ENCODE measurements around the gene SH3GL3. TPM values are rescaled to one million over a fixed set of nuclear protein-coding genes. Genes with fewer than 3 reads are reported as not detected.

SH3GL3 gene
- total RNA-seq, 1 experiment from 2014 or later, result 0.24 TPM

GRCh38 chr15:83570756-83571155 is 123.6 kb downstream of the SH3GL3 start:
- Mint-ChIP-seq H3K27ac (ENCODE audit: unreplicated experiment) (no peak overlapping the region), H3K4me3 (ENCODE audit: low read depth, unreplicated experiment) (no peak overlapping the region), H3K9me3 (ENCODE audit: low read depth, unreplicated experiment) (no peaks in the 10 kb centered on the region), H3K36me3 (ENCODE audit: insufficient read depth, unreplicated experiment) (no peaks in the 10 kb centered on the region), H3K4me1 (ENCODE audit: low read depth, unreplicated experiment) (no peaks in the 10 kb centered on the region), H3K27me3 (ENCODE audit: unreplicated experiment) (peaks cover 18% of the 10 kb centered on the region)
- intact Hi-C loops (cut with micrococcal nuclease; ENCODE audit: unreplicated experiment), result no loop called here
- TF ChIP-seq CTCF (IDR thresholded peaks at IDR 0.05; ENCODE audit: unreplicated experiment), result no peak
- no TSS peak for BruUV-seq (replicated peaks)
- DNase-seq, result no peak
- CTCF ChIA-PET, result interaction anchor here (0.6 to 1.0 kb wide), 2 partner anchors 175 to 413 kb away, joined by 3 read pairs; no protein-coding TSS in a partner anchor

GRCh38 chr15:83571820-83572707 is 124.9 kb downstream of the SH3GL3 start:
- TF ChIP-seq CTCF (IDR thresholded peaks at IDR 0.05; ENCODE audit: unreplicated experiment), result peak; percentile 34
- H3K36me3 Mint-ChIP-seq (ENCODE audit: insufficient read depth, unreplicated experiment), result no peaks in the 10 kb centered on the region
- no TSS peak for BruUV-seq (replicated peaks)
- H3K4me3 Mint-ChIP-seq (ENCODE audit: low read depth, unreplicated experiment), result no peak overlapping the region
- no peak overlapping the region for H3K27ac Mint-ChIP-seq (ENCODE audit: unreplicated experiment)
- peaks cover 18% of the 10 kb centered on the region for H3K27me3 Mint-ChIP-seq (ENCODE audit: unreplicated experiment)
- CTCF ChIA-PET, result interaction anchor here (0.8 to 1.5 kb wide), 4 partner anchors 134 to 324 kb away, joined by 3 to 7 read pairs (median 3); no protein-coding TSS in a partner anchor
- intact Hi-C loops (cut with micrococcal nuclease; ENCODE audit: unreplicated experiment), result no loop called here
- no peak for DNase-seq
- no peaks in the 10 kb centered on the region for H3K4me1 Mint-ChIP-seq (ENCODE audit: low read depth, unreplicated experiment)
- H3K9me3 Mint-ChIP-seq (ENCODE audit: low read depth, unreplicated experiment), result no peaks in the 10 kb centered on the region

GRCh38 chr15:83574345-83574744 is 127.2 kb downstream of the SH3GL3 start:
- Mint-ChIP-seq H3K36me3 (ENCODE audit: insufficient read depth, unreplicated experiment) (no peaks in the 10 kb centered on the region), H3K9me3 (ENCODE audit: low read depth, unreplicated experiment) (no peaks in the 10 kb centered on the region), H3K4me3 (ENCODE audit: low read depth, unreplicated experiment) (no peak overlapping the region), H3K27ac (ENCODE audit: unreplicated experiment) (no peak overlapping the region), H3K4me1 (ENCODE audit: low read depth, unreplicated experiment) (no peaks in the 10 kb centered on the region), H3K27me3 (ENCODE audit: unreplicated experiment) (peaks cover 18% of the 10 kb centered on the region)
- CTCF ChIA-PET, result no interaction called here
- no TSS peak for BruUV-seq (replicated peaks)
- intact Hi-C loops (cut with micrococcal nuclease; ENCODE audit: unreplicated experiment), result no loop called here
- no peak for DNase-seq
- no peak for TF ChIP-seq CTCF (IDR thresholded peaks at IDR 0.05; ENCODE audit: unreplicated experiment)

- Mint-ChIP-seq H3K27ac (ENCODE audit: unreplicated experiment) (no peak overlapping the region), H3K27me3 (ENCODE audit: unreplicated experiment) (peaks cover 15% of the 10 kb centered on the region), H3K36me3 (ENCODE audit: insufficient read depth, unreplicated experiment) (no peaks in the 10 kb centered on the region), H3K9me3 (ENCODE audit: low read depth, unreplicated experiment) (no peaks in the 10 kb centered on the region), H3K4me1 (ENCODE audit: low read depth, unreplicated experiment) (peaks cover 9% of the 10 kb centered on the region), H3K4me3 (ENCODE audit: low read depth, unreplicated experiment) (no peak overlapping the region)
- TF ChIP-seq CTCF (IDR thresholded peaks at IDR 0.05; ENCODE audit: unreplicated experiment), result no peak
- intact Hi-C loops (cut with micrococcal nuclease; ENCODE audit: unreplicated experiment), result no loop called here
- CTCF ChIA-PET, result no interaction called here
- no TSS peak for BruUV-seq (replicated peaks)
- no peak for DNase-seq
These were observed 131.6 kb downstream of the SH3GL3 start for GRCh38 chr15:83578691-83579090.
